Cerebellar nuclear complex (tissue), 1 donor: Measurements from ENCODE around the gene LDB2.

Experiments used
- DNase-seq, 2 experiments: peaks; one replicate each; lab custom pipeline; 2025; lab: John Stamatoyannopoulos, UW

The LDB2 gene

GRCh38 chr4:16802044-16802443, 96.4 kb downstream of the LDB2 start:
- no peak for DNase-seq

- no peak for DNase-seq
Measured at GRCh38 chr4:16801356-16801755, 97.1 kb downstream of the LDB2 start.

GRCh38 chr4:16794816-16795445, 103.5 kb downstream of the LDB2 start:
- DNase-seq, result no peak

- no peak for DNase-seq
Measured at GRCh38 chr4:16791460-16791859, 107.0 kb downstream of the LDB2 start.

GRCh38 chr4:16790508-16790907, 107.9 kb downstream of the LDB2 start:
- no peak for DNase-seq

GRCh38 chr4:16788868-16789267, 109.6 kb downstream of the LDB2 start:
- no peak for DNase-seq

GRCh38 chr4:16785793-16786527, 112.5 kb downstream of the LDB2 start:
- DNase-seq, result no peak

GRCh38 chr4:16783119-16783518, 115.3 kb downstream of the LDB2 start:
- DNase-seq, result no peak

- no peak for DNase-seq
Measured at GRCh38 chr4:16779028-16779675, 119.3 kb downstream of the LDB2 start.

GRCh38 chr4:16777726-16778125, 120.7 kb downstream of the LDB2 start:
- no peak for DNase-seq

GRCh38 chr4:16775411-16776154, 122.9 kb downstream of the LDB2 start:
- no peak for DNase-seq

- DNase-seq, result no peak
Measured at GRCh38 chr4:16772366-16772850, 126.0 kb downstream of the LDB2 start.

- DNase-seq, result no peak
Measured at GRCh38 chr4:16770710-16771285, 127.6 kb downstream of the LDB2 start.

GRCh38 chr4:16767861-16768260, 130.6 kb downstream of the LDB2 start:
- no peak for DNase-seq

GRCh38 chr4:16767251-16767650, 131.2 kb downstream of the LDB2 start:
- DNase-seq, result no peak

GRCh38 chr4:16765546-16765945, 132.9 kb downstream of the LDB2 start:
- no peak for DNase-seq

GRCh38 chr4:16764622-16765021, 133.8 kb downstream of the LDB2 start:
- DNase-seq, result no peak

- no peak for DNase-seq
Measured at GRCh38 chr4:16760617-16761363, 137.7 kb downstream of the LDB2 start.

- no peak for DNase-seq
Measured at GRCh38 chr4:16759931-16760582, 138.4 kb downstream of the LDB2 start.

GRCh38 chr4:16758816-16759215, 139.6 kb downstream of the LDB2 start:
- no peak for DNase-seq

- no peak for DNase-seq
Measured at GRCh38 chr4:16758255-16758654, 140.2 kb downstream of the LDB2 start.
